ENCODE data around the gene C2orf74. TPM values are rescaled to one million over a fixed set of nuclear protein-coding genes. Genes with fewer than 3 reads are reported as not detected.

Gene C2orf74
- total and polyA plus RNA-seq, 2 experiments from 2014 or later = 5.7 to 21.5 TPM

GRCh38 chr2:61117534-61117933, 44.5 kb upstream of the C2orf74 start:
- H3K9me3 Mint-ChIP-seq = peaks cover 13% of the 10 kb centered on the region
- Histone ChIP-seq H3K9me2 (ENCODE audit: insufficient read depth) (no peaks in the 10 kb centered on the region), H3K27me3 (ENCODE audit: insufficient read depth) (no peaks in the 10 kb centered on the region), H3K36me3 (ENCODE audit: insufficient read depth) (no peaks in the 10 kb centered on the region; the same call in 1 of the 2 replicates), H3K27ac (ENCODE audit: low read depth) (no peak overlapping the region), H2AFZ (no peak overlapping the region), H3F3A (replicated peaks; ENCODE audit: low read depth) (no peaks in the 10 kb centered on the region), H3K4me3 (no peak overlapping the region), H3K4me1 (ENCODE audit: insufficient read depth) (no peaks in the 10 kb centered on the region), H4K20me1 (replicated peaks; ENCODE audit: insufficient read depth) (no peaks in the 10 kb centered on the region), H3K79me2 (replicated peaks; ENCODE audit: insufficient read depth) (no peaks in the 10 kb centered on the region), H3K4me2 (no peak overlapping the region)
- no peak overlapping the region for H3K4me3 Mint-ChIP-seq
- DNase-seq (ENCODE audit: low spot score) = no peak
- no peak overlapping the region for H3K27ac Mint-ChIP-seq
- H3K4me1 Mint-ChIP-seq = no peaks in the 10 kb centered on the region
- TF ChIP-seq EZH2phosphoT487 (IDR thresholded peaks at IDR 0.05; ENCODE audit: unreplicated experiment) (no peak), ETS1 (IDR thresholded peaks at IDR 0.05) (no peak), JUNB (IDR thresholded peaks at IDR 0.05; ENCODE audit: unreplicated experiment) (no peak), ZNF331 (CRISPR knock-in tag; IDR thresholded peaks at IDR 0.05; ENCODE audit: low read depth) (no peak), NANOG (IDR thresholded peaks at IDR 0.05; ENCODE audit: borderline replicate concordance) (no peak), STAT1 (IDR thresholded peaks at IDR 0.05; ENCODE audit: unreplicated experiment) (no peak)
- TF ChIP-seq, protein P1, sequence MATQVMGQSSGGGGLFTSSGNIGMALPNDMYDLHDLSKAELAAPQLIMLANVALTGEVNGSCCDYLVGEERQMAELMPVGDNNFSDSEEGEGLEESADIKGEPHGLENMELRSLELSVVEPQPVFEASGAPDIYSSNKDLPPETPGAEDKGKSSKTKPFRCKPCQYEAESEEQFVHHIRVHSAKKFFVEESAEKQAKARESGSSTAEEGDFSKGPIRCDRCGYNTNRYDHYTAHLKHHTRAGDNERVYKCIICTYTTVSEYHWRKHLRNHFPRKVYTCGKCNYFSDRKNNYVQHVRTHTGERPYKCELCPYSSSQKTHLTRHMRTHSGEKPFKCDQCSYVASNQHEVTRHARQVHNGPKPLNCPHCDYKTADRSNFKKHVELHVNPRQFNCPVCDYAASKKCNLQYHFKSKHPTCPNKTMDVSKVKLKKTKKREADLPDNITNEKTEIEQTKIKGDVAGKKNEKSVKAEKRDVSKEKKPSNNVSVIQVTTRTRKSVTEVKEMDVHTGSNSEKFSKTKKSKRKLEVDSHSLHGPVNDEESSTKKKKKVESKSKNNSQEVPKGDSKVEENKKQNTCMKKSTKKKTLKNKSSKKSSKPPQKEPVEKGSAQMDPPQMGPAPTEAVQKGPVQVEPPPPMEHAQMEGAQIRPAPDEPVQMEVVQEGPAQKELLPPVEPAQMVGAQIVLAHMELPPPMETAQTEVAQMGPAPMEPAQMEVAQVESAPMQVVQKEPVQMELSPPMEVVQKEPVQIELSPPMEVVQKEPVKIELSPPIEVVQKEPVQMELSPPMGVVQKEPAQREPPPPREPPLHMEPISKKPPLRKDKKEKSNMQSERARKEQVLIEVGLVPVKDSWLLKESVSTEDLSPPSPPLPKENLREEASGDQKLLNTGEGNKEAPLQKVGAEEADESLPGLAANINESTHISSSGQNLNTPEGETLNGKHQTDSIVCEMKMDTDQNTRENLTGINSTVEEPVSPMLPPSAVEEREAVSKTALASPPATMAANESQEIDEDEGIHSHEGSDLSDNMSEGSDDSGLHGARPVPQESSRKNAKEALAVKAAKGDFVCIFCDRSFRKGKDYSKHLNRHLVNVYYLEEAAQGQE (IDR thresholded peaks at IDR 0.05; ENCODE audit: unreplicated experiment) = no peak
- TF ChIP-seq, protein P2, sequence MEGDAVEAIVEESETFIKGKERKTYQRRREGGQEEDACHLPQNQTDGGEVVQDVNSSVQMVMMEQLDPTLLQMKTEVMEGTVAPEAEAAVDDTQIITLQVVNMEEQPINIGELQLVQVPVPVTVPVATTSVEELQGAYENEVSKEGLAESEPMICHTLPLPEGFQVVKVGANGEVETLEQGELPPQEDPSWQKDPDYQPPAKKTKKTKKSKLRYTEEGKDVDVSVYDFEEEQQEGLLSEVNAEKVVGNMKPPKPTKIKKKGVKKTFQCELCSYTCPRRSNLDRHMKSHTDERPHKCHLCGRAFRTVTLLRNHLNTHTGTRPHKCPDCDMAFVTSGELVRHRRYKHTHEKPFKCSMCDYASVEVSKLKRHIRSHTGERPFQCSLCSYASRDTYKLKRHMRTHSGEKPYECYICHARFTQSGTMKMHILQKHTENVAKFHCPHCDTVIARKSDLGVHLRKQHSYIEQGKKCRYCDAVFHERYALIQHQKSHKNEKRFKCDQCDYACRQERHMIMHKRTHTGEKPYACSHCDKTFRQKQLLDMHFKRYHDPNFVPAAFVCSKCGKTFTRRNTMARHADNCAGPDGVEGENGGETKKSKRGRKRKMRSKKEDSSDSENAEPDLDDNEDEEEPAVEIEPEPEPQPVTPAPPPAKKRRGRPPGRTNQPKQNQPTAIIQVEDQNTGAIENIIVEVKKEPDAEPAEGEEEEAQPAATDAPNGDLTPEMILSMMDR (conservative IDR thresholded peaks at IDR 0.05; ENCODE audit: low read depth in 2 of 2) = no peak
- TF ChIP-seq, protein P3, sequence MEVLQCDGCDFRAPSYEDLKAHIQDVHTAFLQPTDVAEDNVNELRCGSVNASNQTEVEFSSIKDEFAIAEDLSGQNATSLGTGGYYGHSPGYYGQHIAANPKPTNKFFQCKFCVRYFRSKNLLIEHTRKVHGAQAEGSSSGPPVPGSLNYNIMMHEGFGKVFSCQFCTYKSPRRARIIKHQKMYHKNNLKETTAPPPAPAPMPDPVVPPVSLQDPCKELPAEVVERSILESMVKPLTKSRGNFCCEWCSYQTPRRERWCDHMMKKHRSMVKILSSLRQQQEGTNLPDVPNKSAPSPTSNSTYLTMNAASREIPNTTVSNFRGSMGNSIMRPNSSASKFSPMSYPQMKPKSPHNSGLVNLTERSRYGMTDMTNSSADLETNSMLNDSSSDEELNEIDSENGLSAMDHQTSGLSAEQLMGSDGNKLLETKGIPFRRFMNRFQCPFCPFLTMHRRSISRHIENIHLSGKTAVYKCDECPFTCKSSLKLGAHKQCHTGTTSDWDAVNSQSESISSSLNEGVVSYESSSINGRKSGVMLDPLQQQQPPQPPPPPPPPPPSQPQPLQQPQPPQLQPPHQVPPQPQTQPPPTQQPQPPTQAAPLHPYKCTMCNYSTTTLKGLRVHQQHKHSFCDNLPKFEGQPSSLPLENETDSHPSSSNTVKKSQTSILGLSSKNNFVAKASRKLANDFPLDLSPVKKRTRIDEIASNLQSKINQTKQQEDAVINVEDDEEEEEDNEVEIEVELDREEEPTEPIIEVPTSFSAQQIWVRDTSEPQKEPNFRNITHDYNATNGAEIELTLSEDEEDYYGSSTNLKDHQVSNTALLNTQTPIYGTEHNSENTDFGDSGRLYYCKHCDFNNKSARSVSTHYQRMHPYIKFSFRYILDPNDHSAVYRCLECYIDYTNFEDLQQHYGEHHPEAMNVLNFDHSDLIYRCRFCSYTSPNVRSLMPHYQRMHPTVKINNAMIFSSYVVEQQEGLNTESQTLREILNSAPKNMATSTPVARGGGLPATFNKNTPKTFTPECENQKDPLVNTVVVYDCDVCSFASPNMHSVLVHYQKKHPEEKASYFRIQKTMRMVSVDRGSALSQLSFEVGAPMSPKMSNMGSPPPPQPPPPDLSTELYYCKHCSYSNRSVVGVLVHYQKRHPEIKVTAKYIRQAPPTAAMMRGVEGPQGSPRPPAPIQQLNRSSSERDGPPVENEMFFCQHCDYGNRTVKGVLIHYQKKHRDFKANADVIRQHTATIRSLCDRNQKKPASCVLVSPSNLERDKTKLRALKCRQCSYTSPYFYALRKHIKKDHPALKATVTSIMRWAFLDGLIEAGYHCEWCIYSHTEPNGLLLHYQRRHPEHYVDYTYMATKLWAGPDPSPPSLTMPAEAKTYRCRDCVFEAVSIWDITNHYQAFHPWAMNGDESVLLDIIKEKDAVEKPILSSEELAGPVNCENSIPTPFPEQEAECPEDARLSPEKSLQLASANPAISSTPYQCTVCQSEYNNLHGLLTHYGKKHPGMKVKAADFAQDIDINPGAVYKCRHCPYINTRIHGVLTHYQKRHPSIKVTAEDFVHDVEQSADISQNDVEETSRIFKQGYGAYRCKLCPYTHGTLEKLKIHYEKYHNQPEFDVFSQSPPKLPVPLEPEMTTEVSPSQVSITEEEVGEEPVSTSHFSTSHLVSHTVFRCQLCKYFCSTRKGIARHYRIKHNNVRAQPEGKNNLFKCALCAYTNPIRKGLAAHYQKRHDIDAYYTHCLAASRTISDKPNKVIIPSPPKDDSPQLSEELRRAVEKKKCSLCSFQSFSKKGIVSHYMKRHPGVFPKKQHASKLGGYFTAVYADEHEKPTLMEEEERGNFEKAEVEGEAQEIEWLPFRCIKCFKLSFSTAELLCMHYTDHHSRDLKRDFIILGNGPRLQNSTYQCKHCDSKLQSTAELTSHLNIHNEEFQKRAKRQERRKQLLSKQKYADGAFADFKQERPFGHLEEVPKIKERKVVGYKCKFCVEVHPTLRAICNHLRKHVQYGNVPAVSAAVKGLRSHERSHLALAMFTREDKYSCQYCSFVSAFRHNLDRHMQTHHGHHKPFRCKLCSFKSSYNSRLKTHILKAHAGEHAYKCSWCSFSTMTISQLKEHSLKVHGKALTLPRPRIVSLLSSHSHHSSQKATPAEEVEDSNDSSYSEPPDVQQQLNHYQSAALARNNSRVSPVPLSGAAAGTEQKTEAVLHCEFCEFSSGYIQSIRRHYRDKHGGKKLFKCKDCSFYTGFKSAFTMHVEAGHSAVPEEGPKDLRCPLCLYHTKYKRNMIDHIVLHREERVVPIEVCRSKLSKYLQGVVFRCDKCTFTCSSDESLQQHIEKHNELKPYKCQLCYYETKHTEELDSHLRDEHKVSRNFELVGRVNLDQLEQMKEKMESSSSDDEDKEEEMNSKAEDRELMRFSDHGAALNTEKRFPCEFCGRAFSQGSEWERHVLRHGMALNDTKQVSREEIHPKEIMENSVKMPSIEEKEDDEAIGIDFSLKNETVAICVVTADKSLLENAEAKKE (CRISPR knock-in tag; IDR thresholded peaks at IDR 0.05) = no peak
- peaks cover 3% of the 10 kb centered on the region for H3K27me3 Mint-ChIP-seq (ENCODE audit: insufficient read depth, low read depth, poor library complexity)
- no peak for ATAC-seq
- H3K36me3 Mint-ChIP-seq (ENCODE audit: low read depth) = peaks cover 28% of the 10 kb centered on the region; the same call in 2 of the 3 replicates

Data from GM23338 (cell line).